HepG2 (cell line): ENCODE data around the gene UBR3. TPM values are rescaled to one million over a fixed set of nuclear protein-coding genes. Genes with fewer than 3 reads are reported as not detected.

Experiments used
- ATAC-seq: fragments of 200-7000 bp; cut with Tn5 transposase; 3 replicates; pipeline ENCODE4 v1.9.1; 2020; ENCODE audit warnings: mild to moderate bottlenecking, moderate library complexity
- BruUV-seq: library from RNA; stranded (reverse); fragments of 400-500 nt; replicated peaks from 2 replicates; lab custom pipeline; 2021; lab: Mats Ljungman, UMichigan
- CTCF ChIA-PET: fragments of 300-600 bp; formaldehyde crosslinking; extraction: SDS; loops from one replicate; lab custom pipeline; 2021; ENCODE audit warnings: low total read pairs, inconsistent platforms, low intra/inter-chr PET ratio; lab: Yijun Ruan, JAX
- POLR2A ChIA-PET: fragments of 350-600 bp; sonication (Branson Sonifier 250); formaldehyde crosslinking; loops from one replicate; lab custom pipeline; 2020; ENCODE audit warnings: antibody characterized with exemption, inconsistent platforms; lab: Yijun Ruan, JAX
- DNase-seq: peaks from one replicate; pipeline ENCODE4 v3.0.0-alpha.2; 2015; ENCODE audit warnings: low spot score
- FAIRE-seq: peaks from 3 replicates; lab custom pipeline; 2011; peaks lifted over from hg19 to GRCh38; lab: Jason Lieb, UNC
- H2AFZ ChIP-seq: one replicate; pipeline ENCODE4 v1.6.1; 2011; ENCODE audit warnings: low read length, inconsistent platforms
- H3K27ac ChIP-seq: fragments of 300-600 bp; 3 replicates; pipeline ENCODE4 v1.8.0; 2011; ENCODE audit warnings: mixed run types, mild to moderate bottlenecking, mixed read lengths, low read length, inconsistent platforms; ENCODE audit not compliant: insufficient read depth; ENCODE audit errors: extremely low read length
- H3K27me3 ChIP-seq, 2 experiments: fragments of 200-600 bp in 1 of 2; 2 replicates in 1 of 2; 3 replicates in 1 of 2; pipeline versions ENCODE4 v1.6.0 to v1.8.0; 2011; ENCODE audit warnings: low read length in 2 of 2, mild to moderate bottlenecking in 2 of 2, moderate library complexity in 2 of 2, inconsistent platforms in 1 of 2; ENCODE audit not compliant: insufficient read depth in 2 of 2, control insufficient read depth in 1 of 2
- H3K36me3 ChIP-seq, 2 experiments: fragments of 200-600 bp in 1 of 2; replicated peaks in 1 of 2; 2 replicates in 1 of 2; 3 replicates in 1 of 2; pipeline versions ENCODE4 v1.5.1 to v1.8.0; 2011; ENCODE audit warnings: low read length in 2 of 2, inconsistent platforms in 1 of 2; ENCODE audit not compliant: insufficient read depth in 2 of 2, control insufficient read depth in 1 of 2
- H3K4me1 ChIP-seq: 2 replicates; pipeline ENCODE4 v1.5.1; 2012; ENCODE audit warnings: low read length, inconsistent platforms; ENCODE audit not compliant: insufficient read depth
- H3K4me2 ChIP-seq: 2 replicates; pipeline ENCODE4 v1.6.0; 2011; ENCODE audit warnings: low read depth, low read length, inconsistent platforms
- H3K4me3 ChIP-seq, 3 experiments: fragments of 200-600 bp in 1 of 3; sonication (generic), shearing (Covaris generic) in 1 of 3; replicated peaks in 1 of 3; 2 replicates each; pipeline ENCODE4 v1.5.1; 2011 to 2016; ENCODE audit warnings: low read length in 3 of 3, inconsistent platforms in 2 of 3, low read depth in 2 of 3, mild to moderate bottlenecking in 2 of 3, control low read depth in 1 of 3, mixed read lengths in 1 of 3; ENCODE audit not compliant: insufficient read depth in 1 of 3
- H3K79me2 ChIP-seq: one replicate; pipeline ENCODE4 v1.6.1; 2011; ENCODE audit warnings: low read length, inconsistent platforms; ENCODE audit not compliant: insufficient read depth
- H3K9ac ChIP-seq: 2 replicates; pipeline ENCODE4 v1.6.0; 2011; ENCODE audit warnings: mild to moderate bottlenecking, low read depth, low read length, inconsistent platforms; ENCODE audit not compliant: insufficient read depth
- H3K9me3 ChIP-seq: 2 replicates; pipeline ENCODE4 v1.5.1; 2012; ENCODE audit warnings: mild to moderate bottlenecking, low read length
- H4K20me1 ChIP-seq: 2 replicates; pipeline ENCODE4 v1.6.0; 2011; ENCODE audit warnings: inconsistent platforms, mild to moderate bottlenecking, low read length, moderate library complexity; ENCODE audit not compliant: insufficient read depth
- CBX5 ChIP-seq: sonication (generic); formaldehyde crosslinking; IDR thresholded peaks from 2 replicates; pipeline ENCODE4 v1.4.0; 2020; ENCODE audit warnings: missing genetic modification reagents, borderline replicate concordance
- DMTF1 ChIP-seq: sonication (generic); formaldehyde crosslinking; IDR thresholded peaks from 2 replicates; pipeline ENCODE4 v1.4.0; 2020; ENCODE audit warnings: mild to moderate bottlenecking, missing genetic modification reagents
- IRF9 ChIP-seq: sonication (generic); formaldehyde crosslinking; IDR thresholded peaks from 2 replicates; pipeline ENCODE4 v1.8.0; 2022; ENCODE audit warnings: missing genetic modification reagents, mild to moderate bottlenecking, borderline replicate concordance
- MAFK ChIP-seq, 2 experiments: IDR thresholded peaks in 1 of 2; conservative IDR thresholded peaks in 1 of 2; 2 replicates each; pipeline ENCODE4 v1.6.1; 2011; ENCODE audit warnings: improper control_type of control experiment in 2 of 2, low read length in 2 of 2
- SNAI1 ChIP-seq: sonication (generic); formaldehyde crosslinking; IDR thresholded peaks from 2 replicates; pipeline ENCODE4 v1.5.0; 2020; ENCODE audit warnings: mild to moderate bottlenecking, missing genetic modification reagents, borderline replicate concordance
- TARDBP ChIP-seq: sonication (generic); formaldehyde crosslinking; IDR thresholded peaks from 2 replicates; pipeline ENCODE4 v1.8.0; 2022; ENCODE audit warnings: mild to moderate bottlenecking, missing genetic modification reagents
- TFDP1 ChIP-seq: IDR thresholded peaks from 2 replicates; pipeline ENCODE4 v1.6.1; 2016; ENCODE audit warnings: missing compliant biosample characterization, missing genetic modification reagents, borderline replicate concordance
- ZBTB43 ChIP-seq: sonication (generic); formaldehyde crosslinking; conservative IDR thresholded peaks from 2 replicates; pipeline ENCODE4 v1.4.0; 2020; ENCODE audit warnings: missing genetic modification reagents
- ZNF12 ChIP-seq: sonication (generic); formaldehyde crosslinking; IDR thresholded peaks from 2 replicates; pipeline ENCODE4 v1.5.0; 2020; ENCODE audit warnings: missing genetic modification reagents
- ZNF318 ChIP-seq: sonication (generic); formaldehyde crosslinking; IDR thresholded peaks from 2 replicates; pipeline ENCODE4 v1.4.0; 2020; ENCODE audit warnings: mild to moderate bottlenecking, missing genetic modification reagents
- in situ Hi-C: cut with HindIII; loops from 2 replicates; pipeline ENCODE4 v1.10.0; 2017; ENCODE audit warnings: low pct_unique_long_range_greater_than_20kb; ENCODE audit not compliant: extremely low pct_ligation_motif_present
- intact Hi-C: fragments of 100-400 bp; cut with micrococcal nuclease; formaldehyde crosslinking; loops from one replicate; pipeline ENCODE4 v1.10.0; 2022; ENCODE audit not compliant: unreplicated experiment
- polyA plus RNA-seq, 8 experiments: library from polyadenylated mRNA; depleted of rRNA in 3 of 8; stranded (reverse) in 7 of 8; unstranded in 1 of 8; fragments of >200 nt; fragmentation: Illumina TruSeq in 4 of 8; extraction: Trizol in 4 of 8; gene quantifications; 2 replicates each; pipeline versions ENCODE4 v1.2.1 to v1.2.3, GENCODE V29; 2011 to 2016; ENCODE audit warnings: low read depth in 4 of 8, missing spikeins in 1 of 8, mixed read lengths in 1 of 8; ENCODE audit not compliant: insufficient read depth in 1 of 8
- total RNA-seq, 5 experiments: library from RNA; depleted of rRNA; stranded (reverse); fragments of >200 nt; fragmentation: Illumina TruSeq; extraction: Trizol; gene quantifications; 2 replicates each; pipeline ENCODE4 v1.2.3, GENCODE V29; 2016; ENCODE audit warnings: low read depth in 1 of 5

UBR3 gene
- total and polyA plus RNA-seq, 2 of the 13 experiments (the other 11 are each of a cell fraction or from before 2014, with no cell fraction given) = 15.1 to 28.0 TPM

GRCh38 chr2:170029551-170029950 lies 202.3 kb downstream of the UBR3 start:
- Histone ChIP-seq H3K27me3 (no peaks in the 10 kb centered on the region), H3K79me2 (no peaks in the 10 kb centered on the region), H3K27ac (no peak overlapping the region), H3K4me2 (no peak overlapping the region), H3K4me1 (no peaks in the 10 kb centered on the region), H4K20me1 (no peaks in the 10 kb centered on the region), H3K4me3 (no peak overlapping the region), H2AFZ (no peak overlapping the region), H3K9ac (no peak overlapping the region), H3K9me3 (no peaks in the 10 kb centered on the region), H3K36me3 (peaks cover 0 to 15% of the 10 kb centered on the region in 2 experiments; a peak in 3 of 5 replicates)
- no TSS peak for BruUV-seq
- DNase-seq = no peak
- ATAC-seq = no peak
- no peak for FAIRE-seq
- ChIA-PET POLR2A (no interaction called here), CTCF (no interaction called here)
- intact Hi-C loops (no loop called here), in situ Hi-C loops (no loop called here)
- TF ChIP-seq TARDBP (CRISPR knock-in tag) (no peak), TFDP1 (CRISPR knock-in tag) (no peak), ZNF12 (CRISPR knock-in tag) (no peak), ZBTB43 (no peak), DMTF1 (CRISPR knock-in tag) (no peak), IRF9 (CRISPR knock-in tag) (no peak), CBX5 (CRISPR knock-in tag) (no peak), ZNF318 (CRISPR knock-in tag) (no peak), SNAI1 (CRISPR knock-in tag) (no peak), MAFK (conservative IDR thresholded peaks at IDR 0.05 in 1 of 2, IDR thresholded peaks at IDR 0.05 in 1 of 2; ENCODE audit: low read length in 2 of 2) (no peak)
